Endodermal cell (in vitro differentiated cells): ENCODE data around the gene CCSER1. TPM values are rescaled to one million over a fixed set of nuclear protein-coding genes. Genes with fewer than 3 reads are reported as not detected.

ENCODE experiments used
- DNase-seq: peaks from one replicate; pipeline ENCODE4 v3.0.0-alpha.2; 2017
- H3K27ac ChIP-seq: 2 replicates; pipeline ENCODE4 v1.5.1; 2013; ENCODE audit warnings: mild to moderate bottlenecking, low read depth, low read length, moderate library complexity
- H3K27me3 ChIP-seq: 2 replicates; pipeline ENCODE4 v1.6.1; 2013; ENCODE audit warnings: mild to moderate bottlenecking, low read length, moderate library complexity; ENCODE audit not compliant: insufficient read depth, control insufficient read depth, poor library complexity, severe bottlenecking
- H3K36me3 ChIP-seq: 2 replicates; pipeline ENCODE4 v1.7.0; 2013; ENCODE audit warnings: mild to moderate bottlenecking, low read length, moderate library complexity; ENCODE audit not compliant: control insufficient read depth, insufficient read depth
- H3K4me1 ChIP-seq: one replicate; pipeline ENCODE4 v1.7.0; 2013; ENCODE audit warnings: low read length; ENCODE audit not compliant: control insufficient read depth, insufficient read depth
- H3K4me3 ChIP-seq: 2 replicates; pipeline ENCODE4 v1.5.1; 2013; ENCODE audit warnings: mild to moderate bottlenecking, low read length, moderate library complexity
- H3K9ac ChIP-seq: 2 replicates; pipeline ENCODE4 v1.6.1; 2013; ENCODE audit warnings: mild to moderate bottlenecking, low read length, moderate library complexity; ENCODE audit not compliant: poor library complexity, severe bottlenecking; ENCODE audit errors: extremely low read depth
- H3K9me3 ChIP-seq: 2 replicates; pipeline ENCODE4 v1.6.1; 2013; ENCODE audit warnings: mild to moderate bottlenecking, low read length, moderate library complexity; ENCODE audit not compliant: control insufficient read depth
- H3K27ac Mint-ChIP-seq: 2 replicates; pipeline ENCODE4 v1.8.0; 2020; ENCODE audit warnings: mixed read lengths
- H3K27me3 Mint-ChIP-seq: 2 replicates; pipeline ENCODE4 v1.8.0; 2021; ENCODE audit warnings: mild to moderate bottlenecking, mixed read lengths; ENCODE audit not compliant: insufficient read depth
- H3K36me3 Mint-ChIP-seq: 2 replicates; pipeline ENCODE4 v1.8.0; 2020; ENCODE audit warnings: low read depth, mixed read lengths
- H3K4me1 Mint-ChIP-seq: 2 replicates; pipeline ENCODE4 v1.8.0; 2020; ENCODE audit warnings: mixed read lengths
- H3K4me3 Mint-ChIP-seq: 2 replicates; pipeline ENCODE4 v1.8.0; 2020; ENCODE audit warnings: mild to moderate bottlenecking, moderate library complexity, mixed read lengths
- H3K9me3 Mint-ChIP-seq: 2 replicates; pipeline ENCODE4 v1.8.0; 2020; ENCODE audit warnings: mild to moderate bottlenecking, mixed read lengths
- CTCF ChIP-seq: fragments of 200-600 bp; sonication (generic); conservative IDR thresholded peaks from 2 replicates; pipeline ENCODE4 v1.5.0; 2021; ENCODE audit warnings: antibody characterized with exemption, mild to moderate bottlenecking
- WGBS, 2 experiments: methylation state at CpG; one replicate each; pipeline versions ENCODE4 v1.1.5 to v1.1.7; 2013; ENCODE audit warnings: missing lambda C conversion rate in 2 of 2, mixed read lengths in 1 of 2; ENCODE audit not compliant: insufficient coverage in 1 of 2, insufficient read length in 1 of 2; 5-methylcytosine and 5-hydroxymethylcytosine counted together
- total RNA-seq, 2 donors: library from RNA; stranded (reverse); fragmentation: NEBNext Ultra II Directional in 1 of 2; extraction: Animal tissue kit (Norgen Biotek cat#: 25700) in 1 of 2; gene quantifications; 2 replicates in 1 of 2; 3 replicates in 1 of 2; pipeline ENCODE4 v1.2.1, GENCODE V29; 2021

The CCSER1 gene
- total RNA-seq, 2 donors from 2014 or later = 1.1 to 2.2 TPM

- H3K9ac ChIP-seq = no peak overlapping the region
- H3K36me3 ChIP-seq = no peaks in the 10 kb centered on the region
- Mint-ChIP-seq H3K9me3 (no peaks in the 10 kb centered on the region), H3K4me1 (peaks cover 15% of the 10 kb centered on the region), H3K27me3 (no peaks in the 10 kb centered on the region), H3K4me3 (no peak overlapping the region), H3K36me3 (no peaks in the 10 kb centered on the region), H3K27ac (no peak overlapping the region)
- H3K27me3 ChIP-seq = no peaks in the 10 kb centered on the region
- WGBS, 2 experiments = 88 to 96% methylated on average over 2 of the region's 2 CpGs
- no peak overlapping the region for H3K27ac ChIP-seq
- H3K9me3 ChIP-seq = no peaks in the 10 kb centered on the region
- TF ChIP-seq CTCF = no peak
- H3K4me3 ChIP-seq = no peak overlapping the region
- H3K4me1 ChIP-seq = peaks cover 8% of the 10 kb centered on the region
- no peak for DNase-seq
Measured at GRCh38 chr4:90990284-90990683, 863.1 kb downstream of the CCSER1 start.

DNA sequence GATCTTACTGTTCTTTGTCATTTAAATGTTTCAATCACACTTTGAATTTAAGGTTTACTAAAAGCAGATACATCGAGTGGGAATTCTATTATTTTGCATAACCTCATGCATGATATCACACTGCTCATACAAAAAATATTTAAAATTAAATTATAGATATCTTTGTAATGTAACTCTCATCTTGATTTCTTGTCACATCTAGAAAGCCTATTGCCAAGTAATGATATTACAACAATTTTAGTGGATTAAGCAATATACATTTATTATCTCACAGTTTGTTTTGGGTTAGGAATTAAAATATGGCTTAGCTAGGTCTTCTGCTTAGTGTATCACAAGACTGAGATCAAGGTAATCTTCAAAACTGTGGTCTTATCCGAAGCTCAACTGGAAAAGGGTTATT, 865.0 kb downstream of the CCSER1 start:
- DNase-seq = no peak
- Histone ChIP-seq H3K27ac (no peak overlapping the region), H3K9ac (no peak overlapping the region), H3K27me3 (no peaks in the 10 kb centered on the region), H3K4me1 (peaks cover 8% of the 10 kb centered on the region), H3K36me3 (no peaks in the 10 kb centered on the region), H3K4me3 (no peak overlapping the region), H3K9me3 (no peaks in the 10 kb centered on the region)
- H3K9me3 Mint-ChIP-seq = no peaks in the 10 kb centered on the region
- H3K27me3 Mint-ChIP-seq = no peaks in the 10 kb centered on the region
- H3K36me3 Mint-ChIP-seq = no peaks in the 10 kb centered on the region
- no peak overlapping the region for H3K27ac Mint-ChIP-seq
- WGBS, 2 experiments = 85% methylated on average over 2 of the region's 2 CpGs; no CpG with 5 or more reads in 1 of the 2 experiments
- H3K4me1 Mint-ChIP-seq = peaks cover 15% of the 10 kb centered on the region
- no peak for TF ChIP-seq CTCF
- H3K4me3 Mint-ChIP-seq = no peak overlapping the region

GRCh38 chr4:90994851-90995574, 867.8 kb downstream of the CCSER1 start:
- Histone ChIP-seq H3K9ac (no peak overlapping the region), H3K27me3 (no peaks in the 10 kb centered on the region), H3K4me1 (peaks cover 8% of the 10 kb centered on the region), H3K4me3 (no peak overlapping the region), H3K9me3 (no peaks in the 10 kb centered on the region), H3K36me3 (no peaks in the 10 kb centered on the region), H3K27ac (no peak overlapping the region)
- no peaks in the 10 kb centered on the region for H3K36me3 Mint-ChIP-seq
- no peak for DNase-seq
- H3K4me1 Mint-ChIP-seq = peaks cover 15% of the 10 kb centered on the region
- 97% methylated on average over 1 of the region's 1 CpG; no CpG with 5 or more reads in 1 of the 2 experiments for WGBS, 2 experiments
- H3K9me3 Mint-ChIP-seq = no peaks in the 10 kb centered on the region
- no peak overlapping the region for H3K27ac Mint-ChIP-seq
- TF ChIP-seq CTCF = no peak
- no peak overlapping the region for H3K4me3 Mint-ChIP-seq
- H3K27me3 Mint-ChIP-seq = no peaks in the 10 kb centered on the region
